Measurements from ENCODE around the gene UBE3A.

DNA sequence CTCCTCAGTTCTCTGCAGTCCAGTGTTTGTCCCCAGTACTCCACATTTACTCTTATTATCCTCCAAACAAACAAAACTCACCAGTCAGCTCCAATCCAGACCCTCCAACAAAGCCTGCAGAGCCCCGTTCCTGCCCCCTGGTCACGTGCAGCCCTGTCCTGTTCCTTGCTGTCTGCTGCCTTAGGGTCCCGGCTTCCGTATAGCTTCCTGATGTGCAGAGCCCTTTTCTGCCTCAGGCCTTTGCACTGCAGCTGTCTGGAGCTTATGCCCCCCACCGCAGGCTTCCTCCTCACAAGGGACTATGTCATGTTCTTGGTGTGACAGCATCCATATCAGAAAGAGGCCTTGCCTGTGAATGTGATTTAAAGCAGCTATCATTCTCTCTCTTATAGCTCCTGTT lies 39.0 kb upstream of the UBE3A start:
- TF ChIP-seq, protein P1, sequence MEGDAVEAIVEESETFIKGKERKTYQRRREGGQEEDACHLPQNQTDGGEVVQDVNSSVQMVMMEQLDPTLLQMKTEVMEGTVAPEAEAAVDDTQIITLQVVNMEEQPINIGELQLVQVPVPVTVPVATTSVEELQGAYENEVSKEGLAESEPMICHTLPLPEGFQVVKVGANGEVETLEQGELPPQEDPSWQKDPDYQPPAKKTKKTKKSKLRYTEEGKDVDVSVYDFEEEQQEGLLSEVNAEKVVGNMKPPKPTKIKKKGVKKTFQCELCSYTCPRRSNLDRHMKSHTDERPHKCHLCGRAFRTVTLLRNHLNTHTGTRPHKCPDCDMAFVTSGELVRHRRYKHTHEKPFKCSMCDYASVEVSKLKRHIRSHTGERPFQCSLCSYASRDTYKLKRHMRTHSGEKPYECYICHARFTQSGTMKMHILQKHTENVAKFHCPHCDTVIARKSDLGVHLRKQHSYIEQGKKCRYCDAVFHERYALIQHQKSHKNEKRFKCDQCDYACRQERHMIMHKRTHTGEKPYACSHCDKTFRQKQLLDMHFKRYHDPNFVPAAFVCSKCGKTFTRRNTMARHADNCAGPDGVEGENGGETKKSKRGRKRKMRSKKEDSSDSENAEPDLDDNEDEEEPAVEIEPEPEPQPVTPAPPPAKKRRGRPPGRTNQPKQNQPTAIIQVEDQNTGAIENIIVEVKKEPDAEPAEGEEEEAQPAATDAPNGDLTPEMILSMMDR (IDR thresholded peaks at IDR 0.05) = no peak
- no peak for TF ChIP-seq POLR2A (IDR thresholded peaks at IDR 0.05)
- no peak for TF ChIP-seq EP300 (IDR thresholded peaks at IDR 0.05)
